HTERT RPE-1 (cell line): ENCODE measurements around the gene CELF4.

ENCODE experiments used
- in situ Hi-C: fragments of 300-500 bp; cut with MboI; formaldehyde crosslinking; loops from 4 replicates; pipeline ENCODE4 v1.14.3; 2020; ENCODE audit warnings: low sequenced_read_pairs

CELF4 gene

GRCh38 chr18:37422596-37422995 is 143.0 kb downstream of the CELF4 start:
- in situ Hi-C loops = no loop called here

DNA sequence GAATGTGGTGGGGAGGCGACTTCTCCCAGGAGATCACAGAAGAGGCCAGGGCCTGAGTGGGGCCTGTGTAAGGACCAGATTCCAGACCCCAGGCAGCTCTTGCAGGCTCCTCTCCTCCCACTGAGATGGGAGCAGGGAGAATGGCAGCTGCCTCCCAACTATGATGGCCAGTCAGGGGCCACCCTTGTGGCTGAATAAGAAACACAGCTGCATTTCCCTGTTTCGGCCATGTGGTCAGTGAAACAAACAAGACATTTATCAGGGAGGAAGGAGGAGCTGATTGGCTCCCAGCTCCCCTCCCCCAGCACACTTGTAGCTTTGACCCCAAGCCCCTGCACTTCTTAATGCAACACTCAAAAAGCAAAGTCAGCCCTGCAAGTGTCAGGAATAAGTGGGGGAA is 143.5 kb downstream of the CELF4 start:
- in situ Hi-C loops = no loop called here

DNA sequence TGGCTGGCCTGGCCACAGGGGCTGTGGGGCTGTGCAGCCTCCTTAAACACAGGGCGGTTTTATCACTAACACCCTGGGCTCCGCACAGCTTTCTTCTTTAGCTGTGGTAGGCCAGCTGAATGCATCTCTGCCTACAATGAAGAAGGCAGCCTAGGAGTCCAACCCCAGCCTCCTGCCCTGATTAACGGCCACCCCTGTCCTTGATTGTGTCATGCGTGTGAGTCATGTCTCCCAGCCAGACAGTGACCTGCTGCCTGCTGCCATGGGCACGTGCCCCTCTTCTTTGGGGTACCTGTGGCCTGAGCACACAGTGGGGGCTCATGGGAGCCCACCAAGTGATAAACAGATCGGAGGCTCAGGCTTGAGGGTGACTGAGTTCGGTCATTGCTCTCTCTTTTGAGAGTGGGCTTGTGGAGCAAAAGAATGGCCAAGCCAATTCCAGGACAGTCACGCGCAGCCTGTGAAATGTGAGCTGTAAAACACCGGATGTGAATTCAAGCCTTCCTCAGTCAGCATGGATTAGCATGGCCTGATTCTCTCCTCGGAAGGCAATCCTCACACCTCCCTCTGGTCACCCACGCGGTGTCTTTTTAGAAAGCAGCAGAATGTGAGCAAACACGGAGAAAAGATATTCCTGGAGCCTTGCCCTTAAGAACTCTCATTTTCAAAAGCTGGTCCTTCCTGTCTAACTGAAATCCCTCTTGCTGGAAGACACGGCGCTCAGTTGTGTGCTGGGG is 144.1 kb downstream of the CELF4 start:
- in situ Hi-C loops = no loop called here

DNA sequence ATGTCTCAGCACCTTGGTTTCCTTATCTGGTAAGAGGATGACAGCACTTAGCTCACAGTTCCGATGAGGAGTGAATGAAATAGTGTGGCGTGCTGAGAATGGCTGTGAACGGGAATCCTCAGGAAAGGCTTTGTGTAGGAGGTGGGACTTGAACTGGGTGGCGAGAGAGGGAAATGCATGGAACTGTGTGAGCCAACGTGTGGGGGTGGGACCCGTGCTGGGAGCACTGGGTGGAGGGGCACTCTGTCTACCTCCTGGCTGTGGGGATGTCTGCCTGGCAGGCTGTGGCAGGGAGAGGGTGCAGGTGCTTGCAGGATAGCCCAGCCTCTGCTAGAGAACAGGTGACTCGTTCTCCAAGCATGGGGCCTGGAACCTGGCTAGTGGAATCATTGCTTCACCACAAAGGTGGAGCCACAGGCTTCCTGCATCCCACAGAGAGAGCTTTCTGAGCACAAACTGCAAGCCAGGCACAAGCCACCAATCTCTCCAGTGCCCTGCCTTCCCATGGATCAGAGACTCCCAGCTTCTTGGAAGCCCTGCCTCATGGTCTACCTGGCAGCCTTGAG is 145.2 kb downstream of the CELF4 start:
- in situ Hi-C loops = no loop called here

- in situ Hi-C loops = no loop called here
These were observed 145.7 kb downstream of the CELF4 start for GRCh38 chr18:37419866-37420265.

DNA sequence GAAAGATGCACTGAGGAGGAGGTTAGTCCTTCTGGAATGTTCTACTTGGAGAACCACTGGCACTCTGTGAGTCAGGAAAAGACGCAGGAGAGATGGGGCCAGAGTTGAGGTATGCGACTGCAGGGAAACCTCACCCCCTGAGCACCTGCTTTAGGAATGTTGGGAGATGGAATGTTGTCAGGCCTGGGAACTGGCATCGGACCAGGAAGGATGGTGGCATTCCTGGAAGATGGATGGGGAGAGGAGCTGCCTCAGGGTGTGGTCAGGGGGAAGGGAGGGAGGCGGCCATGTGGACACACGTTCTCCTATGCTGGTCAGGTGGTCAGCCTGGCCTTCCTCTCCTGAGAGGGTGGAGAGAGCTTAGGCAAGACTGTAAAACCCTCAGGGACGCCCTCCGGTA is 146.3 kb downstream of the CELF4 start:
- in situ Hi-C loops = no loop called here

DNA sequence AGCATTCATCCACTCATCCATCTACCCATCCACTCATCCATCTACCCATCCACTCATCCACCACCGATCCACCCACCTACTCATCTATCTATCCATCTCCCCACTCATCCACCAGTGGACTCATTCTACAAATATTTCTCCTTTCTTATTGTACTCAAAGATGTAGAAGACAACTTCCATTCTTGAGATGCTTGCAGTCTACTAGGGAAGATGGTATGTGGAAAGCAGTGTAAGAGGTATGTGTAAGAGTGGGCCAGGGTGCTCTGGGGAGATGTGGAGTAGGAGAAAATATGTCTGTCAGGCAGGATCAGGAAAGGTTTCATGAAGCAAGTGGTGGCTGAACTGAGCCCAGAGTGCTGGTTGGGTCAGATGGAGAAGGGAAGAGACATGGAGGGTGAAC is 150.8 kb downstream of the CELF4 start:
- in situ Hi-C loops = no loop called here

DNA sequence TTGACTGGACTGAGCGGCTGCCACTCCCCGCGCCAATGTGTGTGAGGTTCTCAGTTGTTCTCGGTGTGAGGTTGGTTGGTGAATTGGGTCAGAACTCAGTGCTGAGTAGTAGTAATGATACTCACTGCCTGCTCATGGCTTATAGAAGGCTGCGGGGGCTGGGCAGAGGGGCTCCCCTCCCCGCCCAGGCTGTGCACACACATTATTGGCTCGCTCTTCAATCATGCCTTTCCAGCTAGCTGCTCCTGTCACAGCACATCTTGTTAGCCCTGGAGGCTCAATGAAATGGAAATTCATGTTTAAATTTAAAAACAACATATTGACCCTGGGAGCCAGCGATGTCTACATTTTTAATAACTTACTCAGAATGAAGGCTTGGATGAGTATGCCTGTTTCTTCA is 152.8 kb downstream of the CELF4 start:
- in situ Hi-C loops = no loop called here

- in situ Hi-C loops = no loop called here
These were observed 153.3 kb downstream of the CELF4 start for GRCh38 chr18:37412333-37412732.

DNA sequence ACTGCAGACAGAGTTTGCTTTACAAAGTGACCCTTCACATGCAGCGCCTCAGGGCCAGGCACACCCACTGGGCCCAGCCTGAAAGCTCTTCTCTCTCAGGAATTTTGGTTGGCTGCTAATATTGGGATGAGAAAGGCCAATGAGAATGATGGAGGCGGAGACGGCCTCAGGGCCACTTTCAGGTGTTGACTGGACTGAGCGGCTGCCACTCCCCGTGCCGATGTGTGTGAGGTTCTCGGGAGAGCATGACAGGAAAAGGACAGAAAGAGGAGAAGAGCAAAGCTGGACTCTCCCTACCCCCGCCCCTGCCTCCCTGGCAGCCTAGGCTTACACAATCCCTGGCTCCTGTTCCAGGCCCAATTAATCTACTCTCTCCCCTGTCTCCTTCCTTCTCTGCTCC is 155.7 kb downstream of the CELF4 start:
- in situ Hi-C loops = no loop called here

GRCh38 chr18:37408676-37409265 is 156.8 kb downstream of the CELF4 start:
- in situ Hi-C loops = no loop called here

- in situ Hi-C loops = no loop called here
These were observed 158.0 kb downstream of the CELF4 start for GRCh38 chr18:37407571-37407970.

- in situ Hi-C loops = no loop called here
These were observed 159.8 kb downstream of the CELF4 start for GRCh38 chr18:37405772-37406171.

- in situ Hi-C loops = no loop called here
These were observed 160.4 kb downstream of the CELF4 start for GRCh38 chr18:37405229-37405628.

DNA sequence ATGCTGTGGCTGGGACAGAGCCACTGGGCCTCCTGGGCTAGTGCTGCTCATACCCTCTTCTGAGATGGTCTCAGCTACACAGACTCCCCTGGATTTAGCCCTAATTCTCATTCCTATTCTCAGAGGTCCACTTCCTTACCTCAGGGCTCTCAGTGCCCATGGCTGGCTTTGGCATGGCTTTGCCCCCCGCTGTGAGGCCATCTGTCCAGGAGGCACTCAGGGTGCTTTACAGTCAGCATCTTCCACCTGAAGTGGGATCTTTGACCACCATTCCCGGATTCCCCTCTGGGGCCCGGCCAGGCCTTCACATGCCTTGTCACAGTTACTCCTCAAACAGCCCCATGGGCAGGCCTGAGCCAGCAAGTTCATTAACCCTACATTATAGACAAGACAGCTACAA is 161.8 kb downstream of the CELF4 start:
- in situ Hi-C loops = no loop called here

- in situ Hi-C loops = no loop called here
These were observed 162.4 kb downstream of the CELF4 start for GRCh38 chr18:37403100-37403781.

- in situ Hi-C loops = no loop called here
These were observed 162.9 kb downstream of the CELF4 start for GRCh38 chr18:37402735-37403099.

DNA sequence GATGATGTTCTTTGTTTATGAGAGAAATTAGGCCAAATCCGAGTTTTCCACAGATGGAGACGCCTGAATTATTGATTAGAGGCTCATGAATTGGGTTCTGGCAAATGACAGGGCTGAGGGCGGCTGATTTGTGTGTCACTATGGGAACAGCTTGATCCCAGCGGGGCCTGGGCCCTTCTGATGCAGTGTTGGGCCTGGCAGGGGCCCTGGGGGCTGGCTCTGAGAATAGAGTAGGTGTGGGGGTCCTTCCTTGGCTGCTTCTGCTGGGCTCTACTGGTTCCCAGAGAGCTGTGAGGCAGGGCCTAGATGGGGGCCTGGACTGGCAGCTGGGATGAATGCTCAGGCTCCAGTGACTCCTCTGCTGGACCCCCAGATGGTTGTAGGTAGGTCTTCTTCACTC is 164.8 kb downstream of the CELF4 start:
- in situ Hi-C loops = no loop called here

DNA sequence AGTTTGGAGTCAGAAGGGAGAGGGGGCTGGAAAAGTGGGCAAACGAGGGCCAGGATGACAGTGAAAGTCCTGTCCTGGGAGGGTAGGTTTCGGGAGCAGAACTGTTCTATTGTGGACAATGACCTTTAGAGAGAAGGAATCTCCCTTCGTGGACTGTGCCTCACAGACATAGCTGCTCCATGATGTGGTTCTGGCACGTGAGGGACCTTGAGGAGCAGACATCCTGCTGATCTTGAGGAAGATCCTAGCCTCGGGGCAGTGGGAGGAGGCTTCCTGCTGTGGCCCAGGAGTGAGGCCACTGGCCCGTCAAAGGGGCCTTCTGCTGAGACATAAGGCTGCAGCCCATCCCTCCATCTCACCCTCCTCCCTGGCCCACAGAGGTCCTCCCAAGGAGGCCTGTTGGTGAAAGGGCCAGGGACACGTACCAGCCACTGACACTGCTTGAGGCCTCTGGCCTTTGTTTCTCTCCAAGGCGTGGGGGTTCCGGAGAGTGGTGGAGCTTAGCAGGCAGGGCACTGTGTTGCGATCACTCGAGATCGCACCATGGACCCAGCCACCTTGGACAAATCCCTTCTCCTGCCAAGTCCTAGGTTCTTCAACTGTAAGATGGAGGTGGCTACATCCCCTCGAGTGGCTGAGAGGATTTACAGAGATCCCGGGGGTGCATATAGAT is 167.2 kb downstream of the CELF4 start:
- in situ Hi-C loops = no loop called here

- in situ Hi-C loops = no loop called here
These were observed 167.8 kb downstream of the CELF4 start for GRCh38 chr18:37397814-37398213.

DNA sequence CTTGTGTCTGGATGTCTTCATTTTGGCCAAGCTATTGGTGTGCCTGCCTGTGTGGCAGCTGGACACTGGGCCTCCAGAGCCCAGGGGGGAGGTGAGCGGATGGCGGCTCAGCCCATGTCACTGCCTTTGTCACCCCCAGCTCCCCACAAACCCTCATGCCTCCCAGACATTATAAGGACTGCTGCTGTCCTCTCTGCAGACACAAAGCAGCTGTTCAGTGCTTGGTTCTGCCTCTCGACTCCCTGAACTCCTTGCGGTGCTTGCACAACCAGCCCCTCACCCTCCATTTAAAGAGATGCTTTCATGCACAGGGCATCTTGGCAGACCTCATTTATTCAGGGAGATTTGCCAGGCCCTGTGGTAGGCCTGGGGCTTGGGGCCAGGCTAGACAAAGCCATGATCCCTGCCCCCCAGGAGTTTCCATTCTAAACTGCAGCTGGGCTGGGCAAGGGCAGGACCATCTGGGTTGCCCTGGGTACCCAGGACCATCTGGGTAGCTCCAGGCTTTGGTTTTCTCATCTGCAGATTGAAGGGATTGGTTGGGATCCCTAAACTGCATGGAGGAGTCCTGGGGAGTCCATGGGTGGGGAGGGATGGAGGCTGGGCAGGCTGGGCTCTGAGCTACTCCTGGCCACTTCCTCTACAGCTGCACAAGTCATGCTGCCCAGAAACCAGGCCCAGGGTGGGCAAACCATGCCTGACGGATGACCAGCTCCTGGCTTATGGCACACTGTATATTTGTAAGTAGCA is 168.5 kb downstream of the CELF4 start:
- in situ Hi-C loops = no loop called here
